ENCODE results near the gene B3GNT2.

DNA sequence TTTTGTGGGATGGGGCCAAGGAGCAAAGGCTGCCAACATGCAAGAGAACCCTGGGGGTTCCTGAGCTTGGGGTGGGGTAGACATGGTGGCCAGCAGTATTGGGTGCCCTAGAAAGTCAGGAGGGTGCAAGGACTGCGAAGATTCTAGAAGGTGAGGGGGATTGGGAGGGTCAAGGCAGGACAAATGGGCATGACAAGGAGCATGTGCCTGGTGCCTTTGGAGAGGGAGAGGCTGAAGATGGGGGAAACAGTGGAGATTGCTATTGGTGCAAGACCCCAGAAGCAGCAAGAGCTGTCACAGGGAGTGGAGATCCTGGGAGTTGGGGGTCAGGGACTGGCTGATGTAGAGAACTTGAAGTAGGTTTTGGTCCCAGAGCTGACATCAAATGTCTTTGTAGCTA lies 7.5 kb downstream of the B3GNT2 start:
- TF ChIP-seq, protein P1, sequence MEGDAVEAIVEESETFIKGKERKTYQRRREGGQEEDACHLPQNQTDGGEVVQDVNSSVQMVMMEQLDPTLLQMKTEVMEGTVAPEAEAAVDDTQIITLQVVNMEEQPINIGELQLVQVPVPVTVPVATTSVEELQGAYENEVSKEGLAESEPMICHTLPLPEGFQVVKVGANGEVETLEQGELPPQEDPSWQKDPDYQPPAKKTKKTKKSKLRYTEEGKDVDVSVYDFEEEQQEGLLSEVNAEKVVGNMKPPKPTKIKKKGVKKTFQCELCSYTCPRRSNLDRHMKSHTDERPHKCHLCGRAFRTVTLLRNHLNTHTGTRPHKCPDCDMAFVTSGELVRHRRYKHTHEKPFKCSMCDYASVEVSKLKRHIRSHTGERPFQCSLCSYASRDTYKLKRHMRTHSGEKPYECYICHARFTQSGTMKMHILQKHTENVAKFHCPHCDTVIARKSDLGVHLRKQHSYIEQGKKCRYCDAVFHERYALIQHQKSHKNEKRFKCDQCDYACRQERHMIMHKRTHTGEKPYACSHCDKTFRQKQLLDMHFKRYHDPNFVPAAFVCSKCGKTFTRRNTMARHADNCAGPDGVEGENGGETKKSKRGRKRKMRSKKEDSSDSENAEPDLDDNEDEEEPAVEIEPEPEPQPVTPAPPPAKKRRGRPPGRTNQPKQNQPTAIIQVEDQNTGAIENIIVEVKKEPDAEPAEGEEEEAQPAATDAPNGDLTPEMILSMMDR (IDR thresholded peaks at IDR 0.05; ENCODE audit: borderline replicate concordance, extremely low read depth, low read length, poor library complexity, severe bottlenecking), result no peak
- no peak for TF ChIP-seq EZH2 (IDR thresholded peaks at IDR 0.05; ENCODE audit: borderline replicate concordance, low read depth, low read length, severe bottlenecking)

Data from DND-41 (cell line).